ENCODE data around the gene SCAMP4. TPM values are rescaled to one million over a fixed set of nuclear protein-coding genes. Genes with fewer than 3 reads are reported as not detected.

SCAMP4 gene
- total and polyA plus RNA-seq, 9 of the 15 experiments (the other 6 are each of a cell fraction or from before 2014, with no cell fraction given), result 0.81 to 45.9 (median 12.8) TPM

DNA sequence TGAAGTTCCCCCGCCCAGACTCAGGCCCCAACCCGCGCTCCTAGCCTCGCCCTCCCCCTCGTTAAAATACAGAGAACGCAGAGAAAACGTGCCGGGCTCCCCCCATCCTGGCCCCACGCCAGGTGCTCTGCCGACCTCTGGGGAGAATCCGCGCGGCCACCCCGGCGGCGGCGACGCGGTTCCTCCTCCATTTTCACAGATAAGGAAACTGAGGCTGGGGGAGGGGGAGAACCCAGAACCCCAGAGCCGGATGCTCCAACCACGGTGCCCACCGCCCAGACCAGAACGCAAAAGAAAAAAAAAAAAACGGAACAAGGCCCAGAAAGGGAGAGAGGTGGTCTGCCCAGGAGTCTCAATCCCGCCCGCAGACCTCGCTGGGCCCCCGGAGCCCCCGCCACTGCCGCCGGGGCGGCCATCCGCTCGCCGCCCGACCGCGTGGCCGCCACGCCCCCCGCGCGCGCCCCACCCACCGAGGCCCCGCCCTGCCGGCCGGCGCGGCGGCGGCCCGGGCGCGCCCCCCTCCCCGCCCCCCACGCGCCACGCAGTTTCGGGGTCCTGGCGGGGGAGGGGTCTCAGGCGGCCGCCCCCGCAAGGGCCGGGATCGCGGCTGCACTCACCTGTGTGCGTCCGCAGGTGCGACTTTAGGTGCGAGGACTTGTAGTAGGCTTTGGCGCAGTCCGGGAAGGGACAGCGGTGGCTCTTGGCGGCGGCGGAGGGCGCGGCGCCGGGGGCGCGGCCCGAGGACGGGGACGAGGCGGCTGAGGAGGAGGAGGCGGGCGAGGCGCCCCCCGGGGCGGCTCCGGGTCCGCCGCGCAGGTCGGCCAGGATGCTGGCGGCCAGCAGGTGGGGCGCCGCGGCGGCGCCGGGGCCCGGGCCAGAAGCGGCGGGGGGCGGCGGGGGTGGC is 42.5 kb upstream of the SCAMP4 start (continued):
- TF ChIP-seq, protein P1, sequence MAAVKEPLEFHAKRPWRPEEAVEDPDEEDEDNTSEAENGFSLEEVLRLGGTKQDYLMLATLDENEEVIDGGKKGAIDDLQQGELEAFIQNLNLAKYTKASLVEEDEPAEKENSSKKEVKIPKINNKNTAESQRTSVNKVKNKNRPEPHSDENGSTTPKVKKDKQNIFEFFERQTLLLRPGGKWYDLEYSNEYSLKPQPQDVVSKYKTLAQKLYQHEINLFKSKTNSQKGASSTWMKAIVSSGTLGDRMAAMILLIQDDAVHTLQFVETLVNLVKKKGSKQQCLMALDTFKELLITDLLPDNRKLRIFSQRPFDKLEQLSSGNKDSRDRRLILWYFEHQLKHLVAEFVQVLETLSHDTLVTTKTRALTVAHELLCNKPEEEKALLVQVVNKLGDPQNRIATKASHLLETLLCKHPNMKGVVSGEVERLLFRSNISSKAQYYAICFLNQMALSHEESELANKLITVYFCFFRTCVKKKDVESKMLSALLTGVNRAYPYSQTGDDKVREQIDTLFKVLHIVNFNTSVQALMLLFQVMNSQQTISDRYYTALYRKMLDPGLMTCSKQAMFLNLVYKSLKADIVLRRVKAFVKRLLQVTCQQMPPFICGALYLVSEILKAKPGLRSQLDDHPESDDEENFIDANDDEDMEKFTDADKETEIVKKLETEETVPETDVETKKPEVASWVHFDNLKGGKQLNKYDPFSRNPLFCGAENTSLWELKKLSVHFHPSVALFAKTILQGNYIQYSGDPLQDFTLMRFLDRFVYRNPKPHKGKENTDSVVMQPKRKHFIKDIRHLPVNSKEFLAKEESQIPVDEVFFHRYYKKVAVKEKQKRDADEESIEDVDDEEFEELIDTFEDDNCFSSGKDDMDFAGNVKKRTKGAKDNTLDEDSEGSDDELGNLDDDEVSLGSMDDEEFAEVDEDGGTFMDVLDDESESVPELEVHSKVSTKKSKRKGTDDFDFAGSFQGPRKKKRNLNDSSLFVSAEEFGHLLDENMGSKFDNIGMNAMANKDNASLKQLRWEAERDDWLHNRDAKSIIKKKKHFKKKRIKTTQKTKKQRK (IDR thresholded peaks at IDR 0.05; ENCODE audit: borderline replicate concordance, low read depth, low read length), result no peak
- TF ChIP-seq, protein P2, sequence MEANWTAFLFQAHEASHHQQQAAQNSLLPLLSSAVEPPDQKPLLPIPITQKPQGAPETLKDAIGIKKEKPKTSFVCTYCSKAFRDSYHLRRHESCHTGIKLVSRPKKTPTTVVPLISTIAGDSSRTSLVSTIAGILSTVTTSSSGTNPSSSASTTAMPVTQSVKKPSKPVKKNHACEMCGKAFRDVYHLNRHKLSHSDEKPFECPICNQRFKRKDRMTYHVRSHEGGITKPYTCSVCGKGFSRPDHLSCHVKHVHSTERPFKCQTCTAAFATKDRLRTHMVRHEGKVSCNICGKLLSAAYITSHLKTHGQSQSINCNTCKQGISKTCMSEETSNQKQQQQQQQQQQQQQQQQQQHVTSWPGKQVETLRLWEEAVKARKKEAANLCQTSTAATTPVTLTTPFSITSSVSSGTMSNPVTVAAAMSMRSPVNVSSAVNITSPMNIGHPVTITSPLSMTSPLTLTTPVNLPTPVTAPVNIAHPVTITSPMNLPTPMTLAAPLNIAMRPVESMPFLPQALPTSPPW (CRISPR knock-in tag; IDR thresholded peaks at IDR 0.05), result peak; percentile 70

DNA sequence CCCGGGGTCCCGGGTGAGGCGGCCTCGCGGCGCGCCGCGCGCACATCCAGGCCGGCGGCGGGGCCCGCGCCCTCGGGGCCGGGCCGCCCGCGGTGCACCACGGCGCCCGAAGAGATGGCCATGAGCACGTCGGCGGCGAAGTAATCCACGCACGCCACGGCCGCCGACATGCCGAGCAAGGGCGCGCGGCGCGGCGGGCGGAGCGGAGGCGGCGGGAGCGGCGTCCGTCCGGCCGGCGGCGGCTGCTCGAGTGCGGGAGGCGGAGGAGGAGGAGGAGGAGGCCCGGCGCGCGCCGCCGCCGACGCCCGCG is 41.9 kb upstream of the SCAMP4 start, which contains the start of gene KLF16:
Gene KLF16, minus strand, starts transcription at position 252 of the 310 bp plus-strand sequence. Its CDS starts 82 bp downstream, at position 170.
- Histone ChIP-seq H3K79me2 (ENCODE audit: control insufficient read depth, insufficient read depth, low read length) (peaks cover 55% of the 10 kb centered on the region), H2AFZ (ENCODE audit: low read depth, low read length) (peak within 1 kb of the TSS; percentile 92), H3K4me3 (peak within 1 kb of the TSS; percentile 95), H3K4me1 (replicated peaks in 1 of 2; ENCODE audit: control insufficient read depth in 2 of 2, insufficient read depth in 2 of 2, low read length in 2 of 2) (peaks cover 37 to 77% of the 10 kb centered on the region in 2 experiments), H4K20me1 (replicated peaks; ENCODE audit: control insufficient read depth, insufficient read depth, low read length) (peaks cover 28% of the 10 kb centered on the region), H3K9me3 (replicated peaks; ENCODE audit: control insufficient read depth, insufficient read depth, low read depth, low read length) (no peaks in the 10 kb centered on the region), H3K4me2 (ENCODE audit: insufficient read depth, low read length) (peak within 1 kb of the TSS; percentile 83), H3K27me3 (ENCODE audit: control insufficient read depth in 2 of 2, insufficient read depth in 2 of 2, low read length in 2 of 2) (no peaks in the 10 kb centered on the region), H3K9ac (ENCODE audit: insufficient read depth in 1 of 2, low read depth in 2 of 2, low read length in 2 of 2) (peak within 1 kb of the TSS; percentile 97), H3K9me1 (ENCODE audit: control insufficient read depth, insufficient read depth, low read length) (peaks cover 5% of the 10 kb centered on the region), H3K36me3 (ENCODE audit: control insufficient read depth, insufficient read depth, low read length) (no peaks in the 10 kb centered on the region; the same call in 2 of the 3 replicates), H3K27ac (ENCODE audit: extremely low read depth, low read depth, low read length) (peak within 1 kb of the TSS; percentile 99)
- in situ Hi-C loops (cut with MboI) (no loop called here), intact Hi-C loops (cut with micrococcal nuclease) (loop anchor here (1.0 kb wide), 1 partner anchor 41 kb away; no protein-coding TSS in a partner anchor)
- ATAC-seq (no peak), DNase-seq (ENCODE audit: extremely low read depth in 1 of 4, low spot score in 3 of 4) (no peak), FAIRE-seq (no peak)
- ChIA-PET POLR2A (no interaction called here), CTCF (ENCODE audit: low intra/inter-chr PET ratio) (no interaction called here)
- no CpG with 5 or more reads among the region's 63 CpGs for WGBS (ENCODE audit: insufficient coverage, low coverage, missing lambda C conversion rate)
- BruUV-seq (replicated peaks), result no TSS peak
- peak; percentile 50; the same call in 1 of the 2 replicates for TF ChIP-seq SMAD4 (CRISPR knock-in tag; conservative IDR thresholded peaks at IDR 0.05)
- TF ChIP-seq SAP30 (IDR thresholded peaks at IDR 0.05; ENCODE audit: borderline replicate concordance, insufficient read depth, low read depth, low read length, poor library complexity, severe bottlenecking), result peak; percentile 40
- TF ChIP-seq SIN3A (IDR thresholded peaks at IDR 0.05; ENCODE audit: borderline replicate concordance in 2 of 2, control insufficient read depth in 1 of 2, low read depth in 2 of 2, low read length in 2 of 2), result 0 out of 4 replicates have a peak, but pooled peaks of 1 of the 2 experiments have one; percentile 15
- TF ChIP-seq, protein P3, sequence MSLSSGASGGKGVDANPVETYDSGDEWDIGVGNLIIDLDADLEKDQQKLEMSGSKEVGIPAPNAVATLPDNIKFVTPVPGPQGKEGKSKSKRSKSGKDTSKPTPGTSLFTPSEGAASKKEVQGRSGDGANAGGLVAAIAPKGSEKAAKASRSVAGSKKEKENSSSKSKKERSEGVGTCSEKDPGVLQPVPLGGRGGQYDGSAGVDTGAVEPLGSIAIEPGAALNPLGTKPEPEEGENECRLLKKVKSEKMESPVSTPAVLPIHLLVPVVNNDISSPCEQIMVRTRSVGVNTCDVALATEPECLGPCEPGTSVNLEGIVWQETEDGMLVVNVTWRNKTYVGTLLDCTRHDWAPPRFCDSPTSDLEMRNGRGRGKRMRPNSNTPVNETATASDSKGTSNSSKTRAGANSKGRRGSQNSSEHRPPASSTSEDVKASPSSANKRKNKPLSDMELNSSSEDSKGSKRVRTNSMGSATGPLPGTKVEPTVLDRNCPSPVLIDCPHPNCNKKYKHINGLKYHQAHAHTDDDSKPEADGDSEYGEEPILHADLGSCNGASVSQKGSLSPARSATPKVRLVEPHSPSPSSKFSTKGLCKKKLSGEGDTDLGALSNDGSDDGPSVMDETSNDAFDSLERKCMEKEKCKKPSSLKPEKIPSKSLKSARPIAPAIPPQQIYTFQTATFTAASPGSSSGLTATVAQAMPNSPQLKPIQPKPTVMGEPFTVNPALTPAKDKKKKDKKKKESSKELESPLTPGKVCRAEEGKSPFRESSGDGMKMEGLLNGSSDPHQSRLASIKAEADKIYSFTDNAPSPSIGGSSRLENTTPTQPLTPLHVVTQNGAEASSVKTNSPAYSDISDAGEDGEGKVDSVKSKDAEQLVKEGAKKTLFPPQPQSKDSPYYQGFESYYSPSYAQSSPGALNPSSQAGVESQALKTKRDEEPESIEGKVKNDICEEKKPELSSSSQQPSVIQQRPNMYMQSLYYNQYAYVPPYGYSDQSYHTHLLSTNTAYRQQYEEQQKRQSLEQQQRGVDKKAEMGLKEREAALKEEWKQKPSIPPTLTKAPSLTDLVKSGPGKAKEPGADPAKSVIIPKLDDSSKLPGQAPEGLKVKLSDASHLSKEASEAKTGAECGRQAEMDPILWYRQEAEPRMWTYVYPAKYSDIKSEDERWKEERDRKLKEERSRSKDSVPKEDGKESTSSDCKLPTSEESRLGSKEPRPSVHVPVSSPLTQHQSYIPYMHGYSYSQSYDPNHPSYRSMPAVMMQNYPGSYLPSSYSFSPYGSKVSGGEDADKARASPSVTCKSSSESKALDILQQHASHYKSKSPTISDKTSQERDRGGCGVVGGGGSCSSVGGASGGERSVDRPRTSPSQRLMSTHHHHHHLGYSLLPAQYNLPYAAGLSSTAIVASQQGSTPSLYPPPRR (CRISPR knock-in tag; IDR thresholded peaks at IDR 0.05; ENCODE audit: borderline replicate concordance), result no peak
- no peak for TF ChIP-seq ZNF253 (CRISPR knock-in tag; conservative IDR thresholded peaks at IDR 0.05)

Measured in K562 (cell line).